Esophagus squamous epithelium (tissue), 4 donors: ENCODE measurements around the gene ARFRP1.

ENCODE experiments used
- CTCF ChIP-seq, 6 experiments: fragments of 450-650 bp in 4 of 6; fragments of 200-600 bp in 2 of 6; sonication (generic) in 2 of 6; IDR thresholded peaks; one replicate each; pipeline ENCODE4 v1.5.1; 2016 to 2019; ENCODE audit warnings: antibody characterized with exemption in 6 of 6, mild to moderate bottlenecking in 4 of 6, moderate library complexity in 4 of 6
- POLR2A ChIP-seq, 4 donors: fragments of 450-650 bp; IDR thresholded peaks; one replicate each; pipeline ENCODE4 v1.6.1; 2017; ENCODE audit warnings: antibody characterized with exemption in 4 of 4, mild to moderate bottlenecking in 4 of 4, moderate library complexity in 3 of 4

GRCh38 chr20:63664861-63665594, 42.7 kb downstream of the ARFRP1 start:
- TF ChIP-seq CTCF (IDR thresholded peaks at IDR 0.05) (no peak), POLR2A (IDR thresholded peaks at IDR 0.05) (no peak)
